ENCODE measurements around the gene RNASET2.
"Not testable (repeated sequence)": the region's sequence is repeated elsewhere in the genome, so short reads cannot be mapped to it uniquely, and the experiment has no call there.

The RNASET2 gene

DNA sequence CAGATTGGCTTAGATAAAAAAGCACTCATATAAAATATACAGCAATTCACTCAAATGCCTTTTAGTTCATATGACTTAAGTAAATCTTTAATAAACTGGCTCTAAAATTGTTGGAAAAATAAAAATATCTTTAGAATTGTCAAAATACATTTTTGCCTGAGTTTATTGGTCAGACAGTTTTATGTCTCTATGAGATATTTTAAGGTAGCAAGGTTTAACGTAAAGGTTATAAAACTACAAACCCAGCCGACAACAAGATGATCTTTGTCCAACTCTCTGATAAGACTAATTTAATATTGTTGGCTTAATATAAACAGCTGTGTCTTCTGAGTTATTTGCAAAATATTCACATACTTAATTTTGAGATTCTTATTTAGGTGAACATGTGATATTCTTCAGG is 39.5 kb downstream of the RNASET2 start:
- no peak for DNase-seq (ENCODE audit: low read depth)
- H3K4me3 ChIP-seq (ENCODE audit: low read length), result no peak overlapping the region
- TF ChIP-seq, protein P1, sequence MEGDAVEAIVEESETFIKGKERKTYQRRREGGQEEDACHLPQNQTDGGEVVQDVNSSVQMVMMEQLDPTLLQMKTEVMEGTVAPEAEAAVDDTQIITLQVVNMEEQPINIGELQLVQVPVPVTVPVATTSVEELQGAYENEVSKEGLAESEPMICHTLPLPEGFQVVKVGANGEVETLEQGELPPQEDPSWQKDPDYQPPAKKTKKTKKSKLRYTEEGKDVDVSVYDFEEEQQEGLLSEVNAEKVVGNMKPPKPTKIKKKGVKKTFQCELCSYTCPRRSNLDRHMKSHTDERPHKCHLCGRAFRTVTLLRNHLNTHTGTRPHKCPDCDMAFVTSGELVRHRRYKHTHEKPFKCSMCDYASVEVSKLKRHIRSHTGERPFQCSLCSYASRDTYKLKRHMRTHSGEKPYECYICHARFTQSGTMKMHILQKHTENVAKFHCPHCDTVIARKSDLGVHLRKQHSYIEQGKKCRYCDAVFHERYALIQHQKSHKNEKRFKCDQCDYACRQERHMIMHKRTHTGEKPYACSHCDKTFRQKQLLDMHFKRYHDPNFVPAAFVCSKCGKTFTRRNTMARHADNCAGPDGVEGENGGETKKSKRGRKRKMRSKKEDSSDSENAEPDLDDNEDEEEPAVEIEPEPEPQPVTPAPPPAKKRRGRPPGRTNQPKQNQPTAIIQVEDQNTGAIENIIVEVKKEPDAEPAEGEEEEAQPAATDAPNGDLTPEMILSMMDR (IDR thresholded peaks at IDR 0.05; ENCODE audit: insufficient read depth, low read depth, low read length, missing control alignments), result no peak

DNA sequence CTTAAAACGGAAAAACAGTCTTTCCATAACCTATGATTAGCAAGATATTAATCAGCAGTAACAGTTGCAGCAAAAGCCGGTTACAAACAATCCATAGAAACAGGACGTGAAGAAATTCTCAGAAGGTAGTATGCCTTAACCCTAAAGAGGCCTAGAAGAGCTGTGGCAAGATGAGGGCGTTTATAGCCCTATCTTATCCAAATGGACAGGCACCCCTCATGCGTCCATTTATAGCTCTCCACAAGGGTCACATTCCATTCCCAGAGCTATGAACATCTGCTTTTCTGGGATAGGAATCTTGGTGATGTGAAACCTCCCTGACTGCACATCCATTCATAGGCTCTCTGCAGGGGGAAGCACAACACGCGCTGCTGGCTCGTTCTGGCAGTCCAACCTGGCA is 40.9 kb downstream of the RNASET2 start:
- not testable (repeated sequence) for H3K4me3 ChIP-seq (ENCODE audit: low read length); DNase-seq (ENCODE audit: low read depth)

GRCh38 chr6:166914952-166915351 is 41.4 kb downstream of the RNASET2 start:
- not testable (repeated sequence) for DNase-seq (ENCODE audit: low read depth); H3K4me3 ChIP-seq (ENCODE audit: low read length)

GRCh38 chr6:166911248-166911677 is 45.1 kb downstream of the RNASET2 start:
- TF ChIP-seq, protein P1 (IDR thresholded peaks at IDR 0.05; ENCODE audit: insufficient read depth, low read depth, low read length, missing control alignments), result no peak
- no peak overlapping the region for H3K4me3 ChIP-seq (ENCODE audit: low read length)
- DNase-seq (ENCODE audit: low read depth), result peak; percentile 8

DNA sequence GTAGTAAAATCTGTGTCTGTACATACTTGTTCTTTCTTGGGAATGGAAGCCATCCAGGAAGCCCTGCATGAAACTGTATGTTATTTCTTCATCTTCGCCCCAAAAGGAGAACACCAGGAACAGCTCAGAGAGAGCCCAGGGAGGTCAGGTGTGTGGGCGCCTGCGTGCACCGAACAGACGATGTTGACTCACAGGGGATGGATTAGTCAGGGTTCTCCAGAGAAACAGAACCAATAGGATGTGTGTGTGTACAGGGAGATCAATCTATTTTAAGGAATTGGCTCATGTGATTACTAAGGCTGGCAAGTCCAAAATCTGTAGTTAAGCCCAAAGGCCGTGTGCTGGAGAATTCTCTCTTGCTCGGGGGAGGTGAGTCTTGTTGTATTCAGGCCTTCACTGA is 45.7 kb downstream of the RNASET2 start:
- no peak overlapping the region for H3K4me3 ChIP-seq (ENCODE audit: low read length)
- peak; percentile 2 for DNase-seq (ENCODE audit: low read depth)
- TF ChIP-seq, protein P1 (IDR thresholded peaks at IDR 0.05; ENCODE audit: insufficient read depth, low read depth, low read length, missing control alignments), result no peak

DNA sequence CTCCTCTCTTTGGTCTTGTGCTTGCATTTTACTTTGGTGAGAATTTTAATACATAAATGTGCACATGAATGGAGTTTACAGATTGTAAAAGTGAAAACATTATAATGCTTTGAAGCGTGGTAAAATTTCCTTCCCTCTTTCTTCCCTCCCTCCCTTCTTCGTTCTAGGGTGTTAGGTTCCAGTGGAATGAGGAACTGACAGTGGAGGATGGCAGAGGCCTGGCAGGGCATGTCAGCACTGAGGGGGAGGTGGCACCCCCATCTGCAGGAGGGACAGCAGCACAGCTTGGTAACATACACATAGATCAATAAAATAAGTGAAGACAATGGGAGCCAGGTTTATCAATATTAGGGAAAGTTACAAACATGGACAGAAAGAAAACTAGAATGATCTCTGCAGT is 47.5 kb downstream of the RNASET2 start:
- H3K4me3 ChIP-seq (ENCODE audit: low read length), result no peak overlapping the region
- no peak for DNase-seq (ENCODE audit: low read depth)
- TF ChIP-seq, protein P1 (IDR thresholded peaks at IDR 0.05; ENCODE audit: insufficient read depth, low read depth, low read length, missing control alignments), result no peak

DNA sequence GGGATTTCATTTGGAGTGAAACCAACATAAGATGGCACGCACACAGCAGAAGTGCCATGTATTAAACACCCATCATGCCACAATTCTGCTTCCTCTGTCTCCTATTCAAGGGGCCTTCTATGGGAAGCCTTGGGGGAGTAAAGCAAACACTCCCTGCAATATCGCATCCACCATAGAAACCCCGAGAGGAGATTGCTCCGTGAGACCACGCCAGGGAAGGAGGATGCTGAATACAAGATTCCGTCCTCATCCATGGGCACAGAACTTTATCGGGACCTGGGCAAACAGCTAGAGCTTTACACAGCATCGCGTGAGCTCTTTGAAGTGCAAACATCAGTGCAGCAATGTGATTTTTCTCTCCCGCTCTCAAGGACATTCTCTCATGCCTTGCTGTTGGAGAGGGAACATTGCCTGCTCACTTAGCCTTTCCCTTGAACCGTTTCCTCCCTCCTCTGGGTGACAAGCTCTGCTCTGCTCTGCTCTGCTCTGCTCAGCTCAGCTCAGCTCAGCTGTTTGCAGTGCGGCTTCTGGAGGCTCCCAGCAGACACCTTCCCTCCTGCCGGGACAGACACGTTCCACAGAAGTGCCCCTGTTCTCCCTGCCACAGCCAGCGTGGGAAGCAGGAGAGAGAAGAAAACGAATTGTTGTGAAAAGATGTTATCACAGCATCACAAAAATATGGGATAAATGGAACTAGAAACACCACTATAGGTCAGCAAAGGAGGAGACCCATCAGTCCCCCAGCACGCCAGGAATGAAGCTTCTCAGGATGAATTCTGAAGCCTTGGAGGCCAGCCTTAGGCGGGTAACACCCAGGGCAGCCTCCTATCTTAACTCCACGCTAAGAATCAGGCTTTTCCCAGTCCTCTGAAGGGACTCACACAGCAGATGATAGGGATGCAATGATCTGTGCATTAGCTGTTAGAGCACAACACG is 48.2 kb downstream of the RNASET2 start:
- TF ChIP-seq, protein P1 (IDR thresholded peaks at IDR 0.05; ENCODE audit: insufficient read depth, low read depth, low read length, missing control alignments), result no peak
- no peak overlapping the region for H3K4me3 ChIP-seq (ENCODE audit: low read length)
- DNase-seq (ENCODE audit: low read depth), result no peak

DNA sequence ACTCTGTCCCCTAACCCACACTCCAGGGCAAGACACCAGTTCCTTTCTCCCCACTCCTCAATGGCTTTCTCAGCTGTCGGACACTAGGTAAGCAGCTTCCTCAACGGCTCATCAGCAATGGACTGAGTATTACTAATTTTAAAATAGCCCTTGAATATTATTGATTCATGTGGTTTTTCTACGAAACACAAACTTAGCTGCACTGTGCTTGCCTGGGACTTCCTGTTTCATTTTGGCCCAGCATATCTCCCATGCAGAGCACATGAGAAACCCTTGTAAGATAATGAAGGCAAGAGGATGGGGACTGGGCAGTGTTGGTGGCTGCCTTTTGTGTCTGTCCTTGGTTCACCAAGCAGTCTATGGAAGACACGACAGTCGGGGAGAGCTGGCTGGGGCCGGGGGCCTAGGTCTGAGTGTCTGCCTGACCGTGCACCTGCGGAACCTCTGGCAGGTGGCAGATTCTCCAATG is 48.9 kb downstream of the RNASET2 start:
- TF ChIP-seq, protein P1 (IDR thresholded peaks at IDR 0.05; ENCODE audit: insufficient read depth, low read depth, low read length, missing control alignments), result no peak
- DNase-seq (ENCODE audit: low read depth), result no peak
- H3K4me3 ChIP-seq (ENCODE audit: low read length), result no peak overlapping the region

All from epithelial cell of esophagus (primary cell).